D341Med (cell line): ENCODE measurements around the gene AGPS.
A peak's percentile ranks its signal among the peaks of the same experiment; 100 is the strongest.
"Not testable (repeated sequence)": the region's sequence is repeated elsewhere in the genome, so short reads cannot be mapped to it uniquely, and the experiment has no call there.

ENCODE experiments used
- DNase-seq: peaks from one replicate; pipeline ENCODE4 v3.0.0; 2012; ENCODE audit warnings: low spot score

The AGPS gene

GRCh38 chr2:177424120-177424519 lies 31.5 kb downstream of the AGPS start:
- not testable (repeated sequence) for DNase-seq

DNA sequence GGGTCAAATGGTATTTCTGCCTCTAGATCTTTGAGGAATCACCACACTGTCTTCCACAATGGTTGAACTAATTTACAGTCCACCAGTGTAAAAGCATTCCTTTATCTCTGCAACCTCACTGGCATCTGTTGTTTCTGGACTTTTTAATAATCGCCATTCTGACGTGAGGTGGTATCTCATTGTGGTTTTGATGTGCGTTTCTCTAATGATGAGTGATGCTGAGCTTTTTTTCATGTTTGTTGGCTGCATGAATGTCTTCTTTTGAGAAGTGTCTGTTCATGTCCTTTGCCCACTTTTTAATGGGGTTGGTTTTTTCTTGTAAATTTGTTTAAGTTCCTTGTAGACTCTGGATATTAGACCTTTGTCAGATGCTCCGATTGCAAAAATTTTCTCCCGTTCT lies 32.0 kb downstream of the AGPS start:
- not testable (repeated sequence) for DNase-seq

GRCh38 chr2:177427316-177427715 lies 34.7 kb downstream of the AGPS start:
- no peak for DNase-seq

DNA sequence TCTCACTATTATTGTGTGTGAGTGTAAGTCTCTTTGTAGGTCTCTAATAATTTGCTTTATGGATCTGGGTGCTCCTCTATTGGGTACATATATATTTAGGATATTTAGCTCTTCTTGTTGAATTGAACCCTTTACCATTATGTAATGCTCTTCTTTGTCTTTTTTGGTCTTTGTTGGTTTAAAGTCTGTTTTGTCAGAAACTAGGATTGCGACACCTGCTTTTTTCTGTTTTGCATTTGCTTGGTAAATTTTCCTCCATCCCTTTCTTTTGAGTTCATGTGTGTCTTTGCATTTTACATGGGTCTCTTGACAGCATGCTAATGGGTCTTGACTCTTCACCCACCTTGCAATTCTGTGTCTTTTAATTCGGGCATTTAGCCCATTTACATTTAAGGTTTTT lies 35.4 kb downstream of the AGPS start:
- DNase-seq, result not testable (repeated sequence)

DNA sequence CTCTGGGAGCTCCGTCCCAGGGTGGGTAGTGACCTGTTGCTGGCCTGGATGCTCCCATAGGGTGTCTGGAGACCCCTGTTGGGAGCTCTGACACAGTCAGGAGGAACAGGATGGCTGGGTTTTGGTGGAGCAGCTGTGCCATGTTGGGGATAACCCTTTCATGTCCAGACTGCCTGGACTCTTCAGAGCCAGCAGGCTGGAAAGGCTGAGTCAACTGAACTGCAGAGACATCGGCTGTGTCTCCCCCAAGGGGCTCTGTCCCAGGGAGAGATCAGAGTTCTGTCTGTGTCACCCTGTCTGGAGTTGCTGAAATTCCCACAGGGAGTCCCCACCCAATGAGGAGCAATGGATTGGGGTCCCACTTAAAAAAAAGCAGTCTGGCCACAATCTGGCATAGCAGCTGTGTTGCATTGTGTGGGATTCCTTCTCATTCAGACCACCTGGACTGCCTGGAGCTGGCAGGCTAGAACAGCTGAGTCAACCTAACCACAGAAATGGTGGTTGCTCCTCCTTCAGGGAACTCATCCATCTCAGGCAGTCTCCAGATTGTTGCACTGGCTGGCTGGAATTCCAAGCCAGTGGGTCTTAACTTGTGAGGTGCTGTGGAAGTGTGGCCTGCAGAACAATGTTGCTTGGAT lies 37.2 kb downstream of the AGPS start:
- no peak for DNase-seq

GRCh38 chr2:177430411-177430810 lies 37.8 kb downstream of the AGPS start:
- no peak for DNase-seq

DNA sequence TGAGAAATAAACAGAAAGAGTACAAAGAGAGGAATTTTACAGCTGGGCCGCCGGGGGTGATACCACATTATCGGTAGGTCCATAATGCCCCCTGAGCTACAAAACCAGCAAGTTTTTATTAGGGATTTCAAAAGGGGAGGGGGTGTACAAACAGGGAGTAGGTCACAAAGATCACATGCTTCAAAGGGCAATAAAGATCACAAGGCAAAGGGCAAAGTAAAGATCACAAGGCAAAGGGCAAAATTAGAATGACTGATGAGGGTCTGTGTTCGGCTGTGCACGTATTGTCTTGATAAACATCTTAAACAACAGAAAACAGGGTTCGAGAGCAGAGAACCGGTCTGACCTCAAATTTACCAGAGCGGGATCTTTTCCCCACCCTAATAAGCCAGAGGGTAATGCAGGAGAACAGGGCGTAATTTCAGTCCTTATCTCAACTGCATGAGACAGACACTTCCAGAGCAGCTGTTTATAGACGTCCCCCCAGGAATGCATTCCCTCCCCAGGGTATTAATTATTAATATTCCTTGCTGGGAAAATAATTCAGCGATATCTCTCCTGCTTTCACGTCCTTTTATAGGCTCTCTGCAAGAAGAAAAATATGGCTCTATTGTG lies 38.6 kb downstream of the AGPS start:
- DNase-seq, result not testable (repeated sequence)

DNA sequence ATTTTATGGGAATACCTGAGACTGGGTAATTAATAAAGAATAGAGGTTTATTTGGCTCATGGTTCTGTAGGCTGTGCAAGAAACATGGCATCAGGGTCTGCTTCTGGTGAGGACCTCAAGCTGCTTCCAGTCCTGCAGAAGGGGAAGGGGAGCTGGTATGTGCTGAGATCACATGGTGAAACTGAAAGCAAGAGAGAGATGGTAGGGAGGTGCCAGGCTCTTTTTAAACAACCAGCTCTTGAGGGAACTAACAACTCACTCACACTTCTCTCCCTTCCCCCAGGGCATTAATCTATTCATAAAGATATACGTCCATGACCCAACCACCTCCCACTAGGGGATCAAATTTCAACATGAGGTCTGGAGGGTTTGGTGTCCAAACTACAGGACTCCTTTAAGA lies 40.1 kb downstream of the AGPS start:
- DNase-seq, result no peak

DNA sequence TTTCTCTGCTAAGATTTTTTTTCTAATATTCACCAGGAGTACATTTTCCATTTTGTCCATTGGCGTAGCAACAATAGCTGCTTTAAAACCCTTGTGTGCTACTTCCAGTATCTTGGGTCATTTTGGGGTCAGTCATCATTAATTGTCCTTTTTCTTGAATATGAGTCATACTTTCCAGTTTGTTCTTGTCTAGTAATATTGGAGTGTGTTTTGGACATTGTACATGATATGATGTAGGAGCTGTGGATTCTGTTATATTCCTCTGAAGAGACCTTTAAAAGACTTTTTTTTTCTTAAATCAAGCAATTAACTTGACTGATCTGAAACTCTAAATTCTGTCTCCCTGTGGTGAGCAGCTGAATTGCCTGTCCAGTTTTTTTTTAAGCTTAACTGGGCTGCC lies 40.8 kb downstream of the AGPS start:
- no peak for DNase-seq

- no peak for DNase-seq
Measured at GRCh38 chr2:177434475-177434874, 41.9 kb downstream of the AGPS start.

DNA sequence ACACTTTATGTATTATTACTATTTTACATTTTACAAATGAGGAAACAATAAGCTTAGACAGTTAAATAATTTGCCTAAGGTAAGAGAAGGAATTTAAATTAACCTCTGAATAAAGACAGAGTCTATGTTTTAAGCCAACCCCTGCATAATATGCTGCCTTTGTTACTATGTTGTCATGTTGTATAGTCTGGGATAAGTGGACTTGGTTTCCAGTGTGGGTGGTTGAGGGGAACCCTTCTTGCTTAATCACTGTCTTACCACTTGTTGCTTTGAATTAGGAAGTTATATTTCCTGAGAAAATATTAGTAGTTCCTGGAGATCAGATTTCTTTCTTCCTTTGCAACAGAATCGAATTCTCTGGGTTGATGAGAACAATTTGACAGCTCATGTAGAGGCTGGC lies 52.6 kb downstream of the AGPS start:
- no peak for DNase-seq

DNA sequence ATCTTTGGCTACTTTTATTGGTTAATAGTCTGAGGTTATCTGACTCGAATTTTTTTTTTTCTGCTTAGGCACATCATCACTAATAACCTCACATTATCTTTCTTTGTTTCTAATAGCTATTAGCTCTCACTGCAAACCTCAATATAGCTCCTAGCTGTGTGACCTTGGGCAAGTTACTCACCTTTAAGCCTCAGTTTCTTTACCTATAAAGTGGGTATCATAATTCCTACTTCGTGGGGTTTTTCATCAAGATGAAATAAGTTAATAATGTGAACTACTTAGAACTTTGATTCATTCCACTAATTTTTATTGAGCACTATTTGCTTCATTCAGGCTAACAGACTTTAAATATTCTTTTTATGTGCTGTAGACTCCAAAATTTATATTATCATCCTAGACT lies 55.5 kb downstream of the AGPS start:
- DNase-seq, result no peak

DNA sequence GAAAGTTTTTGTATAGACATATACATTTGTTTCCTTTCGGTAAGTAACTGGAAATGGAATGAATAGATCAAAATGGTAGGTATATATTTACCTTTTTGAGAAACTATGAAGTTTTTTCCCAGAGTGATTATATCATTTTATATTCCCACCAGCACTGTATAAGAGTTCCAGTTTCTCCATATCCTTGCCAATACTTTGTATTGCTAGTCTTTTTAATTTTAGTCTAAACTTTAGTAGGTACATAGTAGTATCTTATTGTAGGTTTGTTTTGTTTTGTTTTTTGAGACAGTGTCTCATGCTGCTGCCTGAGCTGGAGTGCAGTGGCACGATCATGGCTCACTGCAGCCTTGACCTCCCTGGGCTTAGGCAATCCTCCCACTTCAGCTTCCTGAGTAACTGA lies 56.6 kb downstream of the AGPS start:
- no peak for DNase-seq

DNA sequence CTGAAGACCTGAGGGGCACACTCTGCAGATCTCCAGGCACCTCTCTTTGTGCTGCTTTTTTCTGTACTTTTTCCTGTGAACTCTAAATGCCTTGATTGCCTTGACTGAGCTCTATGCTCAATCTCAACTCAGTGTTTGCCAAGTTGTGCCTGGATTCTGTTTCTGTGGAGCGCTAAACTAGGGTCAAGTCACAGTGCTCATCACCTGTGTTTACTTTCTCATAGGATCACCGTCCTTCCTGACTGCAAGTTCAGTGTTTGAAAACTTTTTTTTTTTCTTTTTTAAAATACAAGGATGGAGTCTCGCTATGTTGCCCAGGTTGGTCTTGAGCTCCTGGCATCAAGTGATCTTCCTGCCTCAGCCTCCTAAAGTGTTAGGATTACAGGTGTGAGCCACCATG lies 62.6 kb downstream of the AGPS start:
- DNase-seq, result no peak

GRCh38 chr2:177459756-177460155 lies 67.2 kb downstream of the AGPS start:
- DNase-seq, result not testable (repeated sequence)

DNA sequence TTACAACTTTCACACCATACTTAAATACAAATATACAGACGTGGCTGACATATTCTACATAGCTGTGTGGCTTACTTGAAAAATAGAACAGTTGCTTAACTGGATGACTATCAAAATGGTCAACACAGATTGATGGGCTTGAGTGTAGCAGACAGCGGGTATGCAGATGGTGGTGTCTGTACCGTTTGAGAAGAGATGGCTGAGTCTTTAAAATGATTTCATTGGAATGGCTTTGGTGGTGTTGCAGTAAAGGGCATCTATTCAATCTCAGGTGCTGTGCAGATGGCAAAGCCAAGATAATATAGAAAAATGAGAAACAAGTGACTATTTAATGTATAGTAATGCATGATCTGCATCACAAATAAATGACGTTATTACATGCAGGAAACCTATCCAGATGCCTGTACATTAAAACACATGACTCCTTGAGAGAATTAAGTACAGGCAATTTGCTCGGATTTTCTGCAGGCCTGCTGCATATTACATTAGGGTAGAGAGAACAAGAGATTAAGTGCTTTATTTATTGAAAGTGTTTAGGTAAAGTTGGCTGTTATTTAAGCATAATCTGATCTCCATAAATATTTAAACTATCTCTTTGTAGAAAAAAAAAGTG lies 68.5 kb downstream of the AGPS start:
- DNase-seq, result peak; percentile 57

DNA sequence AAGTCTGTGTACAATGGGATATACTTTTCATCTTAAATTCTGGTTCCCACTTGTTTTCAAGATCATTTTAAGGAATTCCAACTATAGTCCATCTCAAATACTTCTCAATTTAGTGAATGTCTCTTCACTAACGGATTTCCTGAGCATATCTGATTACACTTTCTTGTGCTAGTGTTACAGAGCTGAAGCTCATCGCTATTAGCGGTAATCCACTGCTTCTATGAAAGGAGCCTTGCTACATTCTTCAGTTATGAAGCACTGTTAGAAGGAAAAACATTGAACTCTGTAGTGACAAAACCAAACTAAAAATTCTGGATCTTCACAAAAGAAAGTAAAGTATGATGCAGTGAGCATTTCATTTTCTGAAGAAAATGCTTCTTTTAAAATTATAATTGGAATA lies 72.0 kb downstream of the AGPS start:
- DNase-seq, result no peak

GRCh38 chr2:177465400-177466138 lies 73.0 kb downstream of the AGPS start:
- no peak for DNase-seq

DNA sequence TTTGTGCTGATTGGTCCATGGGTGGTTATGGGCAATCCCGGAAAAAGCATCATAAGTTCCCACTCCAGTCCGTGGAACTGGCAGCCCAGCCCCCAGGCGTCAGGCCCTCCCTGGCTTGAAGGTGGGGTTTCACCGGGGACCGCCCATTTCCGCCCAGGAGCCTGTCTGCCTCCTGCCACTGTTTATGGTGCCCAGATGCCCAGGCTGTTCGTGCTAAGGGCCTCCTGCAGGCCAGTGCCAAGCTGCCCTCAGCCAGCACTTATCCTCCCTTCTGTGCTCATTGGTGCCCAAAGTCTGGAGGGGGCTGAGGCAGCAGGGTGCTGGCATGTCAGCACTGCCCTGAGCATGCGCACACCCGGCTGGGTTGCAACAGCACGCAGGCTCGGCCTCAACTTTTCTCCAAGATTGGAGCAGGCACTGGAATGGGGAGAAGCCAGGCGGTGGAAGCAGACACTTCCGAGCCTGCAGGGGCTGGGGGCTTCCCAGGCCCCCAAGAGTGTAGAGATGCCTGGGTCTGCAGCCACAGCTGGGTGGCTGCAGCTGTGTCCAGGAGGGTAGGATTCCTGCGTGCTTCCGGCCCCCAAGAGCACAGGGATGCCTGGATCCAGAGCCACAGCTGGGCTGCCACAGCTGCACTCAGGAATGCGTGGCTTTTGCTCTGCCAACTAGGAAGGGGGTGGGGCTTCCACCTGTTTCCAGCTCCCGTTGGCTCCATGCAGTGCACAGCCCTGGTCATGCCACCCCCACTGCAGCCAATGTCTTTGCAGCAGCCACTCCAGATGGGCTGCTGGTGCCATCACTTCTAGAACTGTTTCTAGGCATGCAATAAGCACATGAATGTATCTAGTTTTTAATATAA lies 74.0 kb downstream of the AGPS start:
- no peak for DNase-seq

DNA sequence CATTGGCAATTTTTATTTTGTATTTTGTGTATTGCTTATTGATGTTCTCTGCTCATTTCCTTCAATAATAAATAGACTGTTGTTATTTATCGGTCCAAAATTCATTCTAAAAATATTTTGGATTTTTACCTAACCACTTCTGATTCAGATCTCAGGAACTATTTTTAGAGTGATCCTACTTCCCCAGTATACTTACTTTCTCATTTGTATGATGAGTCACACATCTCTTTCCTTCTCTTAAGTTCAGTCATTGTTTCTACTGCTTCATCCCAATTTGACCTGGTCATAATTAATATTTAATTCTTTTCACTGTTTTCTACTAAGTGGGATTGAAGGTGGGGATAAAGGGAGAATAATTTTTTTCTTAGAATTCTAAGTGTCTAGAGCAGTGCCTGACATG lies 75.1 kb downstream of the AGPS start:
- no peak for DNase-seq

GRCh38 chr2:177471990-177472389 lies 79.4 kb downstream of the AGPS start:
- DNase-seq, result no peak

GRCh38 chr2:177474301-177474700 lies 81.7 kb downstream of the AGPS start:
- DNase-seq, result no peak
